Stomach (tissue), 9 donors: ENCODE data around the gene ATP12A. TPM values are rescaled to one million over a fixed set of nuclear protein-coding genes. Genes with fewer than 3 reads are reported as not detected.
A peak's percentile ranks its signal among the peaks of the same experiment; 100 is the strongest.

Experiments used
- DNase-seq, 2 donors: peaks; one replicate each; pipeline versions ENCODE4 v3.0.0 to v3.0.0-alpha.2; 2013 to 2019
- H3K27ac ChIP-seq, 5 donors: fragments of 200-600 bp in 4 of 5; sonication (generic) in 4 of 5; one replicate each; pipeline ENCODE4 v1.5.1; 2013 to 2019; ENCODE audit warnings: mild to moderate bottlenecking in 1 of 5, moderate library complexity in 1 of 5
- H3K27me3 ChIP-seq, 3 donors: fragments of 200-600 bp; sonication (generic); one replicate each; pipeline ENCODE4 v1.5.1; 2017 to 2019; ENCODE audit warnings: mixed run types in 1 of 3
- H3K36me3 ChIP-seq, 4 donors: fragments of 200-600 bp; sonication (generic); 1 replicate in 3 of 4; 2 replicates in 1 of 4; pipeline ENCODE4 v1.5.1; 2016 to 2019
- H3K4me1 ChIP-seq, 4 donors: fragments of 200-600 bp; sonication (generic); one replicate each; pipeline ENCODE4 v1.5.1; 2016 to 2019
- H3K4me3 ChIP-seq, 4 donors: fragments of 200-600 bp; sonication (generic) in 3 of 4; one replicate each; pipeline ENCODE4 v1.5.1; 2016 to 2019; ENCODE audit warnings: mild to moderate bottlenecking in 1 of 4
- H3K9me3 ChIP-seq, 4 donors: fragments of 200-600 bp; sonication (generic); one replicate each; pipeline ENCODE4 v1.5.1; 2016 to 2019
- EP300 ChIP-seq: sonication (generic); formaldehyde crosslinking; IDR thresholded peaks from one replicate; pipeline ENCODE4 v1.6.1; 2017; ENCODE audit warnings: antibody characterized with exemption
- POLR2A ChIP-seq, 4 donors: fragments of 450-650 bp; IDR thresholded peaks; one replicate each; pipeline ENCODE4 v1.6.1; 2016; ENCODE audit warnings: antibody characterized with exemption in 4 of 4, control low read depth in 2 of 4, mild to moderate bottlenecking in 1 of 4, moderate library complexity in 1 of 4
- POLR2AphosphoS5 ChIP-seq, 3 donors: sonication (generic); formaldehyde crosslinking; IDR thresholded peaks; one replicate each; pipeline ENCODE4 v1.6.1; 2016; ENCODE audit warnings: antibody characterized with exemption in 3 of 3
- WGBS, 5 donors: extraction: QIAGEN DNeasy Blood & Tissue Kit in 3 of 5; methylation state at CpG; one replicate each; pipeline versions ENCODE4 v1.1.5 to v1.1.7; 2013 to 2018; 5-methylcytosine and 5-hydroxymethylcytosine counted together
- intact Hi-C: fragments of 100-400 bp; cut with DNase I; formaldehyde crosslinking; loops from one replicate; pipeline ENCODE4 v1.15.1; 2023; ENCODE audit warnings: low total_unique reads
- polyA plus RNA-seq, 3 donors: library from polyadenylated mRNA; stranded (reverse); fragments of 200-250 nt; gene quantifications; one replicate each; pipeline ENCODE4 v1.2.3, GENCODE V29; 2013
- total RNA-seq, 5 donors: library from RNA; depleted of rRNA; stranded (reverse); fragments of >200 nt; gene quantifications; one replicate each; pipeline versions ENCODE4 v1.1.0 to v1.2.3, GENCODE V29; 2014 to 2016
- TF ChIP-seq, protein P1 (sequence below), 7 experiments: fragments of 450-650 bp in 4 of 7; fragments of 200-600 bp in 3 of 7; sonication (generic) in 3 of 7; IDR thresholded peaks; one replicate each; pipeline ENCODE4 v1.5.1; 2016 to 2019; ENCODE audit warnings: antibody characterized with exemption in 7 of 7, control low read depth in 2 of 7, mild to moderate bottlenecking in 1 of 7
- donor health status: healthy with polysubstance abuse.
- donor health status: Bipolar disorder and iron deficiency.
- donor health status: healthy.

ATP12A gene
- total and polyA plus RNA-seq, 8 donors = 0.08 TPM; not detected in 7

DNA sequence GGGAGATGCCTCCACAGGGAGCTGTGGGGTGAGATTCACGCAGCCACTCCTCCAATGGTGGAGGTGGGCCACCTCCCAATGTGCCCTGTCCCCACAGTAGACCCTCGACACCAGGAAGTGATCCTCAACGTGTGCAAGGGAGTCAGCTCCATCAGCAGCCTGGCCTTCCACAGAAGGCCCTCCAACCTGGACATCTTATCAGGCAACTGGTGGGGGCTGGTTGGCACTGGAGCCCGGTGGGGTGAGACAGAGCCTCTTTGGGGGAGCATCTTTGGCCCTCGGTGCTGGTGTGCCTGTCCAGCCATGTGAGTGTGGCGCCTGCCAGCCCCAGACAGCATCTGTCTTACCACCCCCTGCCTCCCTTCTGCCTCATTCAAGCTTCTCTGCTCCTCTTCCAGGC, 64.0 kb downstream of the ATP12A start:
- Histone ChIP-seq H3K4me1 (peaks cover 9 to 29% (median 21%) of the 10 kb centered on the region in 4 donors), H3K4me3 (no peak overlapping the region), H3K36me3 (no peaks in the 10 kb centered on the region), H3K9me3 (no peaks in the 10 kb centered on the region), H3K27me3 (peaks cover 6 to 78% (median 32%) of the 10 kb centered on the region in 3 donors), H3K27ac (no peak overlapping the region)
- DNase-seq = no peak
- WGBS, 5 donors = 48 to 75% (median 53%) methylated on average over 5 to 6 of the region's 6 CpGs
- intact Hi-C loops = no loop called here
- TF ChIP-seq EP300 = no peak
- TF ChIP-seq, protein P1, sequence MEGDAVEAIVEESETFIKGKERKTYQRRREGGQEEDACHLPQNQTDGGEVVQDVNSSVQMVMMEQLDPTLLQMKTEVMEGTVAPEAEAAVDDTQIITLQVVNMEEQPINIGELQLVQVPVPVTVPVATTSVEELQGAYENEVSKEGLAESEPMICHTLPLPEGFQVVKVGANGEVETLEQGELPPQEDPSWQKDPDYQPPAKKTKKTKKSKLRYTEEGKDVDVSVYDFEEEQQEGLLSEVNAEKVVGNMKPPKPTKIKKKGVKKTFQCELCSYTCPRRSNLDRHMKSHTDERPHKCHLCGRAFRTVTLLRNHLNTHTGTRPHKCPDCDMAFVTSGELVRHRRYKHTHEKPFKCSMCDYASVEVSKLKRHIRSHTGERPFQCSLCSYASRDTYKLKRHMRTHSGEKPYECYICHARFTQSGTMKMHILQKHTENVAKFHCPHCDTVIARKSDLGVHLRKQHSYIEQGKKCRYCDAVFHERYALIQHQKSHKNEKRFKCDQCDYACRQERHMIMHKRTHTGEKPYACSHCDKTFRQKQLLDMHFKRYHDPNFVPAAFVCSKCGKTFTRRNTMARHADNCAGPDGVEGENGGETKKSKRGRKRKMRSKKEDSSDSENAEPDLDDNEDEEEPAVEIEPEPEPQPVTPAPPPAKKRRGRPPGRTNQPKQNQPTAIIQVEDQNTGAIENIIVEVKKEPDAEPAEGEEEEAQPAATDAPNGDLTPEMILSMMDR (IDR thresholded peaks at IDR 0.05) = no peak
- TF ChIP-seq POLR2A (IDR thresholded peaks at IDR 0.05) = no peak
- no peak for TF ChIP-seq POLR2AphosphoS5 (IDR thresholded peaks at IDR 0.05)

DNA sequence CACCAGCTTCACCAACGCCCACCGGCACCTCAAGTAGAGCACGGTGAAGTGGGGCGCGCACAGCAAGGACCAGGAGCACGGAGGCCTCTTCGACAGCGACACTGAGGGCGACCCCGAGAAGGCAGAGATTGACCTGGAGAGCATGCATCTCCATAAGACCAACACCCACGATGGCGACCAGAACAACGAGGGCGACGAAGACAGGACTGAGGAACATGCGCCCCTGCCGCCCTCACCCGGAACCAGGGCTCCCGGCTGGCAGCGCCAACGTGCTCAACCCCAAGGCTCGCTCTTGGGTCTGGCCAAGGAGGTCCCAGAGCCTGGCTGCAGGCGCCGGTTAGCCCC, 65.3 kb downstream of the ATP12A start:
- no peak for DNase-seq
- Histone ChIP-seq H3K4me1 (peaks cover 9 to 29% (median 21%) of the 10 kb centered on the region in 4 donors), H3K27ac (no peak overlapping the region), H3K4me3 (peak overlapping the region in 3 of 4 donors; percentile 34 to 50 (median 46)), H3K9me3 (no peaks in the 10 kb centered on the region), H3K36me3 (no peaks in the 10 kb centered on the region), H3K27me3 (peaks cover 6 to 78% (median 32%) of the 10 kb centered on the region in 3 donors)
- WGBS, 5 donors = 43 to 64% (median 51%) methylated on average over 11 to 24 of the region's 24 CpGs
- intact Hi-C loops = no loop called here
- TF ChIP-seq, protein P1 (IDR thresholded peaks at IDR 0.05) = no peak
- no peak for TF ChIP-seq EP300
- no peak for TF ChIP-seq POLR2A (IDR thresholded peaks at IDR 0.05)
- TF ChIP-seq POLR2AphosphoS5 (IDR thresholded peaks at IDR 0.05) = no peak

DNA sequence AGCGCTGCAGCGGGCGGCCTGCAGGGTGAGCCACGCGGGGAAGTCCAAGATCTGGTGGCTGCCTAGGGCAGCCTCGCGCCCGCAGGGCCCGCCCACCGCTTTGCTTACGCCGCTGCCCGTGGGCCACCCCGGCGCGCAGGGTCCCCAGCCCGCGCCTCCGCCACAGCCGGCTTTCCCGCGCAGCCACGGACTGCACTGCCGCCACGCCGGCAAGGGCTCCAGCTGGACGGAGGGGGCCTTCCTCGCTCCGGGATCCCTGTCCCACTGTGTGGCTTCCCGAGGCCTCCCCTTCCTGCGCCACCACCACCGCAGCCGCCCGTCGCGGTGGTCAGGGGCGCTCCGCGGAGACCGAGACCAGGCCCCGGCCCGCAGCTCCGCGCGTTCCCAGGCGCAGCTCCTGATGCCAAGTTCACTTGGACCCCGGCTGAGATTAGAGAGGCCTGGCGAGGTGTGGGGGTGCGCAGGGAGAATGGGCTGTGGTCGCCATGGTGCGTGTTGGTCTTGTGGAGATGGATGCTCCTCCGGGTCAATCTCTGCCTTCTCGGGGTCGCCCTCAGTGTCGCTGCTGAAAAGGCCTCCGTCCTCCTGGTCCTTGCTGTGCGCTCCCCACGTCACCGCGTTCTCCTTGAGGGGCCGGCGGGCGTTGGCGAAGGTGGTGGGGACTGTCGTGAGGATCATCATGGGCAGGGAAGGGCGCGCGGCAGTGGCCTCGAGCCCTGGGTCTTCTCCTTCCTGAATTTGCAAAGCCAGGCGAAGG, 65.8 kb downstream of the ATP12A start:
- H3K36me3 ChIP-seq = no peaks in the 10 kb centered on the region
- H3K4me3 ChIP-seq = peak overlapping the region in 3 of 4 donors; percentile 34 to 50 (median 46)
- peaks cover 9 to 29% (median 21%) of the 10 kb centered on the region in 4 donors for H3K4me1 ChIP-seq
- TF ChIP-seq, protein P1 (IDR thresholded peaks at IDR 0.05) = no peak
- 4 to 9% (median 7%) methylated on average over 22 to 70 of the region's 70 CpGs for WGBS, 5 donors
- H3K27ac ChIP-seq = no peak overlapping the region
- DNase-seq = peak in 1 of 2 donors; percentile 18
- intact Hi-C loops = no loop called here
- H3K9me3 ChIP-seq = no peaks in the 10 kb centered on the region
- peaks cover 6 to 76% (median 32%) of the 10 kb centered on the region in 3 donors for H3K27me3 ChIP-seq

GRCh38 chr13:24746618-24747247, 66.5 kb downstream of the ATP12A start:
- H3K9me3 ChIP-seq = no peaks in the 10 kb centered on the region
- peaks cover 9 to 29% (median 21%) of the 10 kb centered on the region in 4 donors for H3K4me1 ChIP-seq
- H3K4me3 ChIP-seq = peak overlapping the region; percentile 28 to 50 (median 40)
- no peak overlapping the region for H3K27ac ChIP-seq
- DNase-seq = peak in 1 of 2 donors; percentile 45
- TF ChIP-seq, protein P1 (IDR thresholded peaks at IDR 0.05) = no peak
- TF ChIP-seq EP300 = no peak
- no peak for TF ChIP-seq POLR2A (IDR thresholded peaks at IDR 0.05)
- peaks cover 6 to 70% (median 32%) of the 10 kb centered on the region in 3 donors for H3K27me3 ChIP-seq
- 0 to 3% (median 2%) methylated on average over 15 to 56 of the region's 56 CpGs for WGBS, 5 donors
- intact Hi-C loops = no loop called here
- H3K36me3 ChIP-seq = no peaks in the 10 kb centered on the region
